Astrocyte of the cerebellum (primary cell): ENCODE data around the gene POU4F1.

Source experiments
- DNase-seq: peaks from one replicate; pipeline ENCODE4 v3.0.0-alpha.2; 2011; ENCODE audit warnings: low read depth
- H3K4me3 ChIP-seq: 2 replicates; pipeline ENCODE4 v1.5.1; 2011; ENCODE audit warnings: mild to moderate bottlenecking, low read depth, low read length, moderate library complexity
- in situ Hi-C: cut with HindIII; loops from 2 replicates; pipeline ENCODE4 v1.10.0; 2017; ENCODE audit warnings: low sequenced_read_pairs
- TF ChIP-seq, protein P1 (sequence below): IDR thresholded peaks from 2 replicates; pipeline ENCODE4 v1.5.1; 2012; ENCODE audit warnings: low read length, low read depth, moderate library complexity, mild to moderate bottlenecking; ENCODE audit errors: missing control alignments

Gene POU4F1

DNA sequence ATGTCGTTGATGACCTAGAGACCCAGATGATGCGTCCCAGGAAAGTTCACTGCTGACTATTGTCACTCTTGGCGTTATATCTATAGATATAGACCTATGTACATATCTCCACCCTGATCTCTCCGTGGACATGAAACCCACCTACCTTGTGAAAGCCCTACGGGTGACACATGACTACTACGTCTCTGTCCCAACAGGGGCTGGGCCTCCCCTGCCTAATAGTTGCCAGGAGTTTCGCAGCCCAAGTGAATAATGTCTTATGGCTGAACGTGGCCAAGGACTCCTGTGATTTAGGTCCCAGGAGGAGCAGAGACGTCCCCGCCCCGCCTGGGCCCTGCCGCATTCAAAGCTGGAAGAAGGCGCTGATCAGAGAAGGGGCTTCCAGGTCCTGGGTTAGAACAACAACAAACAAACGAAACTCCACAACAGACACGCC lies 4.9 kb upstream of the POU4F1 start:
- H3K4me3 ChIP-seq = peak overlapping the region; percentile 48
- in situ Hi-C loops = no loop called here
- no peak for DNase-seq
- TF ChIP-seq, protein P1, sequence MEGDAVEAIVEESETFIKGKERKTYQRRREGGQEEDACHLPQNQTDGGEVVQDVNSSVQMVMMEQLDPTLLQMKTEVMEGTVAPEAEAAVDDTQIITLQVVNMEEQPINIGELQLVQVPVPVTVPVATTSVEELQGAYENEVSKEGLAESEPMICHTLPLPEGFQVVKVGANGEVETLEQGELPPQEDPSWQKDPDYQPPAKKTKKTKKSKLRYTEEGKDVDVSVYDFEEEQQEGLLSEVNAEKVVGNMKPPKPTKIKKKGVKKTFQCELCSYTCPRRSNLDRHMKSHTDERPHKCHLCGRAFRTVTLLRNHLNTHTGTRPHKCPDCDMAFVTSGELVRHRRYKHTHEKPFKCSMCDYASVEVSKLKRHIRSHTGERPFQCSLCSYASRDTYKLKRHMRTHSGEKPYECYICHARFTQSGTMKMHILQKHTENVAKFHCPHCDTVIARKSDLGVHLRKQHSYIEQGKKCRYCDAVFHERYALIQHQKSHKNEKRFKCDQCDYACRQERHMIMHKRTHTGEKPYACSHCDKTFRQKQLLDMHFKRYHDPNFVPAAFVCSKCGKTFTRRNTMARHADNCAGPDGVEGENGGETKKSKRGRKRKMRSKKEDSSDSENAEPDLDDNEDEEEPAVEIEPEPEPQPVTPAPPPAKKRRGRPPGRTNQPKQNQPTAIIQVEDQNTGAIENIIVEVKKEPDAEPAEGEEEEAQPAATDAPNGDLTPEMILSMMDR = no peak

DNA sequence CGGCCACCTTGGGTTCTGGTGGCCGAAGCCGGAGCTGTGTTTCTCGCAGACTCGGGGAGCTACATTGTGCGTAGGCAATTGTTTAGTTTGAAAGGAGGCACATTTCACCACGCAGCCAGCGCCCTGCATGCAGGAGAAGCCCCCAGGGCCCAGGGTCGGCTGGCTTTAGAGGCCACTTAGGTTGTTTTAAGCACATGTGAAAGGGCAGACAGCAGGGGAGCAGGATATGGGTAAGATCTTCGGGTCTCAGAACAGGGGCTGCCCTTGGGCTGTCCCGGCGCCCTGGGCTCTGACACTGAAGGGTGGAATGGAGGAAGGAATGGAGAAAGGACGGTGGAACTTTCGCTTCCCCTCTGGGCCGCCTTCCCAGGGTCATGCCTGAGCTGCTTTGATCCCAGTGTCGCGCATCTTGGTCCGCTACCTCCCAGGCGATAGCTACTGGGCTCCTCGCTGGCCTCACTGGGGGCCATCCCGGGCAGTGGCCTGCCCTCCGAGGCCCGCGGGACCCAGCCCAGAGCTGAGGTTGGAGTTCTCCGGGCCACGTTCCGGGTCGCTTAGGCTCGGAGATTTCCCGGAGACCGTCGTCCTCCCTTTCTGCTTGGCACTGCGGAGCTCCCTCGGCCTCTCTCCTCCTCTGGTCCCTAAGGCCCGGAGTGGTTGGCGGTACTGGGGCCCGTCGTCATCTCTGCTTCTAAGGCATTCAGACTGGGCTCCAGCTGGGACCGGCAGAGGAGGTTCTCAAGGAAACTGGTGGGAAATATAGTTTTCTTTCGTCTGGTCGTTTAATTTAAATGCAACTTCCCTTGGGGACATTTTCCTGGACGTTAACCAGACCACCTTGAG lies 4.3 kb upstream of the POU4F1 start:
- DNase-seq = no peak
- TF ChIP-seq, protein P1 = no peak
- H3K4me3 ChIP-seq = no peak overlapping the region
- in situ Hi-C loops = no loop called here

DNA sequence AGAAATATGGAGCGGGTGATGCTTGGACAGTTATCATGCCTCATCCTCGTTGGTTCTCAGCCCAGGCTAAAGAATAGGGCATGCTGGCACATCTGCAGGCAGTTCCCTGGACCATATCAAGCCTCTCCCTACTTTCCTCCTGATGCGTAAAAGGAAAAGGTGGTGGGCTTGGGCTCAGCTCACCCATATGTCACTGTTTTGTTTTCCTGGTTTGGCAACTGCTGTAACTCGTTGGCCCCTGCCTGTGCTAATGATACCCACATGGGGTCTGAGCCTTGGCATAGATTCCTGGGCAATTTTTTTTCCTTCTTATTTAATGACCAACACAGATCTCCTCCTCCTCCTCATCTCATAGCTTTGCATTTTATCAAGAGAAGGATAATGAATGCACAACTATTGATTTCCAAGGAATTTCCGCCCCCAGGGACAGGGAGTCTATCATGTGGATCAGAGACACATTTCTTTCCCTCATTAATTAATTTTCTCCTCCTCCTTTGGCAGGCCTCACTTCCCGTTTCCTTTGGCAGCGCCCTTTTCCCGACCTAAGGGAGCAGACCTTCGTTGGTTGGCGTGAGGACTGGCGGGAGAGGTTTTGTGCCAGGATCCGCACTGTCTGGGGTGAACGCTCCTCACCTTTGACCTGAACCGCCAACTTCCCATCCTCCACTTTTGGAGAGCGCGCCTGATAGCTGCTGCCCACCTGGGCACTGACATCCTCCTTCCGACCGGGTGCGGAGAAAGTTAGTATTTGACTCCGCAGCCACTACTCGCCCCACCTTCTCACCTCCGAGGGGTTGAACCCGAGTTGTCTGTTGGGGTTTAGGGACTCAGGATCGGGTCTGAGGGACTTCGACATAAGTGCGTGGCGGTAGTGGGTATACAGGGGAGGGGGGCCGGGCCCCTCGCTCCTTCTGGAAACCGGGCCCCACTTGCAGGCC lies 3.4 kb upstream of the POU4F1 start:
- TF ChIP-seq, protein P1 = no peak
- H3K4me3 ChIP-seq = no peak overlapping the region
- DNase-seq = no peak
- in situ Hi-C loops = no loop called here

DNA sequence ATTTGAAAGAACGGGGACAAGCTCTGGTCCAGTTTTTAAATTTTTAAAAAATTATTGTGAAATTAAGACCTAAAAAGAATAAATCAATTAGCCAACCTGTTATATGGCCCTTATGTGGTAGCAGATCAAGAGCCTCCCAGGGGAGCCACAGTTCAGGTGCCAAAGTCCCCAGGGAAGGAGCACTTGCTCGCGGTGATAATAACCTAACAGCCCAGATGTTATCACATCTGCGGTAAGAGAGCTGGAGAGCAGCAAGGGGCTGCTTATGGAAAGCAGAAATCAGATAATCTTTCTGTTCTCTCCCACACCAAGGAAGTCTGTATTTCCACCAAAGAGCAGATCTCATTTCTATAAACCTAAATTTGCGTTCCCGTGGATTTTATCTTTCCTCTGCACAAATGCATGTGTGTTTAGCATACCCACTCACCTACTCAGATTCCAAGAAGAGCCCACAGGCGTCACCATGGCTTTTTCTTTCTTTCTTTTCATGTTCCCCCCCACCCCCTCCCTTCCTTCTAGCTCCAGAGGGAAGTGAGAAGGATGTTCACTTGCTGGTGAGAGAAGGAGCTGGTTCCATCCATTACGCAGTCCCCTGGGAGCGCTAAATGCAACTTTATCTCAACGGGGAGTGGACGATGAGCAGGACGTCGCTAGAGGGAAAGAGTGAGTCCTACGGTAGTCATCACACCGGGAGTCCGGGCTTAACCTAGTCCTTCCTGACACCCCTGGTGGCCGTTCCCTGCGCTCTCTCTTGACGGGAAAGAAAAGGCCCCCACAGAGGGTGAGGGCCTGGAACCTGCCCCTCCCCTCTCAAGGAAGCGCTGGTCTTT lies 1.6 kb upstream of the POU4F1 start:
- in situ Hi-C loops = no loop called here
- DNase-seq = no peak
- TF ChIP-seq, protein P1 = no peak
- no peak overlapping the region for H3K4me3 ChIP-seq

DNA sequence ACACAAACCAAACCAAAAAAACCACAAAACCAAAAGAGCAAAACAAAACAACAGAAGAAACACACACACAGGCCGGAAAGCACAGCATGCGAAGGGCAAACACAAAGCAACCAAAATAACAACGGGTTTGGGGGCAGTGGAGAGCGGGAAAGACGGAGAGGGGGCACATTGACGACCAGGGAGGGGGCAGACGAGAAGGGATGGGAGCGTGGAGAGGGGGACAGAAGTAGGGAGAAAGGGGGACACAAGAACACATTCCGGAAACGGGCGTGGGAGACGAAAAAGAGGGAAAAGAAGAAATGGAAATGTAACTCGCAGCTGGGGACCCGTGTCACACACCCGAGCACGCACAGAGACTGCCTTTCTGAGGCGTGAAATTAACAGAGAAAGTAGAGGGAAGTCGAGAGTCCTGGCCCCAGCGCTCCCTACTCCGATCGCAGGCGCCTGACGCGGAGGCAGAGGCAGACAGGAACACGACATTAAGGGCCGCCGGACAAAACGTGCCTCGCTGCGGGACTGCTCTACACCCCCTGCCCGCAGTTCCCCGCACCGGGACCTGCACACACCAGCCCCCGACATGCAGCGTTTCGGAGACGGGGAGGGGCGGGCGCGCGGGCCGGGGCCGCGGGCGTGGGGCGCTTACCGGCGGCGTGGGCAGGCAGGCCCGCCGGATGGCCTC lies 652 bp downstream of the POU4F1 start:
- peak overlapping the region; percentile 27 for H3K4me3 ChIP-seq
- TF ChIP-seq, protein P1 = no peak
- no peak for DNase-seq
- in situ Hi-C loops = no loop called here
